Measurements from ENCODE around the gene GMDS. TPM values are rescaled to one million over a fixed set of nuclear protein-coding genes. Genes with fewer than 3 reads are reported as not detected.

Gene GMDS
- total RNA-seq, 1 experiment from 2014 or later: 7.9 TPM

GRCh38 chr6:1622220-1622850, 623.1 kb downstream of the GMDS start:
- Histone ChIP-seq H3K9me3 (replicated peaks) (no peaks in the 10 kb centered on the region), H3K27me3 (replicated peaks) (no peaks in the 10 kb centered on the region), H3K36me3 (peaks cover 38% of the 10 kb centered on the region), H3K4me3 (no peak overlapping the region), H3K4me1 (replicated peaks) (peaks cover 57% of the 10 kb centered on the region), H3K27ac (no peak overlapping the region)
- DNase-seq (ENCODE audit: low read depth in 1 of 2, low spot score in 2 of 2): peak in 1 of 2 experiments; percentile 47

- no peak for DNase-seq (ENCODE audit: low read depth in 1 of 2, low spot score in 2 of 2)
- H3K27me3 ChIP-seq (replicated peaks): no peaks in the 10 kb centered on the region
- peaks cover 48% of the 10 kb centered on the region for H3K4me1 ChIP-seq (replicated peaks)
- no peaks in the 10 kb centered on the region for H3K9me3 ChIP-seq (replicated peaks)
- no peak overlapping the region for H3K27ac ChIP-seq
- peaks cover 43% of the 10 kb centered on the region for H3K36me3 ChIP-seq
- no peak overlapping the region for H3K4me3 ChIP-seq
Observed at GRCh38 chr6:1621070-1621701, 624.2 kb downstream of the GMDS start.

GRCh38 chr6:1620504-1621069, 624.8 kb downstream of the GMDS start:
- peaks cover 47% of the 10 kb centered on the region for H3K36me3 ChIP-seq
- H3K4me1 ChIP-seq (replicated peaks): peaks cover 48% of the 10 kb centered on the region
- no peak for DNase-seq (ENCODE audit: low read depth in 1 of 2, low spot score in 2 of 2)
- H3K27me3 ChIP-seq (replicated peaks): no peaks in the 10 kb centered on the region
- no peaks in the 10 kb centered on the region for H3K9me3 ChIP-seq (replicated peaks)
- H3K27ac ChIP-seq: no peak overlapping the region
- H3K4me3 ChIP-seq: no peak overlapping the region

- H3K36me3 ChIP-seq: peaks cover 54% of the 10 kb centered on the region
- H3K27ac ChIP-seq: no peak overlapping the region
- no peak for DNase-seq (ENCODE audit: low read depth in 1 of 2, low spot score in 2 of 2)
- H3K27me3 ChIP-seq (replicated peaks): no peaks in the 10 kb centered on the region
- H3K9me3 ChIP-seq (replicated peaks): no peaks in the 10 kb centered on the region
- no peak overlapping the region for H3K4me3 ChIP-seq
- peaks cover 53% of the 10 kb centered on the region for H3K4me1 ChIP-seq (replicated peaks)
Observed at GRCh38 chr6:1619673-1620503, 625.5 kb downstream of the GMDS start.

GRCh38 chr6:1619098-1619672, 626.2 kb downstream of the GMDS start:
- H3K27ac ChIP-seq: no peak overlapping the region
- no peak for DNase-seq (ENCODE audit: low read depth in 1 of 2, low spot score in 2 of 2)
- peaks cover 61% of the 10 kb centered on the region for H3K36me3 ChIP-seq
- no peaks in the 10 kb centered on the region for H3K9me3 ChIP-seq (replicated peaks)
- no peaks in the 10 kb centered on the region for H3K27me3 ChIP-seq (replicated peaks)
- H3K4me1 ChIP-seq (replicated peaks): peaks cover 55% of the 10 kb centered on the region
- H3K4me3 ChIP-seq: no peak overlapping the region

GRCh38 chr6:1618311-1619097, 626.9 kb downstream of the GMDS start:
- no peak overlapping the region for H3K27ac ChIP-seq
- DNase-seq (ENCODE audit: low read depth in 1 of 2, low spot score in 2 of 2): no peak
- peaks cover 68% of the 10 kb centered on the region for H3K36me3 ChIP-seq
- no peaks in the 10 kb centered on the region for H3K27me3 ChIP-seq (replicated peaks)
- H3K4me1 ChIP-seq (replicated peaks): peaks cover 51% of the 10 kb centered on the region
- H3K4me3 ChIP-seq: no peak overlapping the region
- H3K9me3 ChIP-seq (replicated peaks): no peaks in the 10 kb centered on the region

GRCh38 chr6:1617466-1618310, 627.7 kb downstream of the GMDS start:
- no peak overlapping the region for H3K4me3 ChIP-seq

GRCh38 chr6:1616701-1617463, 628.5 kb downstream of the GMDS start:
- DNase-seq (ENCODE audit: low read depth in 1 of 2, low spot score in 2 of 2): no peak
- Histone ChIP-seq H3K9me3 (replicated peaks) (no peaks in the 10 kb centered on the region), H3K4me3 (no peak overlapping the region), H3K36me3 (peaks cover 73% of the 10 kb centered on the region), H3K4me1 (replicated peaks) (peaks cover 35% of the 10 kb centered on the region), H3K27ac (no peak overlapping the region), H3K27me3 (replicated peaks) (no peaks in the 10 kb centered on the region)

More at GRCh38 chr6:1617466-1618310, 627.7 kb downstream of the GMDS start:
- no peak for DNase-seq (ENCODE audit: low read depth in 1 of 2, low spot score in 2 of 2)
- Histone ChIP-seq H3K27me3 (replicated peaks) (no peaks in the 10 kb centered on the region), H3K4me1 (replicated peaks) (peaks cover 43% of the 10 kb centered on the region), H3K36me3 (peaks cover 69% of the 10 kb centered on the region), H3K9me3 (replicated peaks) (no peaks in the 10 kb centered on the region), H3K27ac (no peak overlapping the region)

- no peaks in the 10 kb centered on the region for H3K9me3 ChIP-seq (replicated peaks)
- H3K4me1 ChIP-seq (replicated peaks): peaks cover 34% of the 10 kb centered on the region
- H3K27me3 ChIP-seq (replicated peaks): no peaks in the 10 kb centered on the region
- H3K4me3 ChIP-seq: no peak overlapping the region
- H3K36me3 ChIP-seq: peaks cover 77% of the 10 kb centered on the region
- no peak overlapping the region for H3K27ac ChIP-seq
- DNase-seq (ENCODE audit: low read depth in 1 of 2, low spot score in 2 of 2): no peak
Observed at GRCh38 chr6:1615853-1616420, 629.5 kb downstream of the GMDS start.

GRCh38 chr6:1615151-1615852, 630.1 kb downstream of the GMDS start:
- peak in 1 of 2 experiments; percentile 51 for DNase-seq (ENCODE audit: low read depth in 1 of 2, low spot score in 2 of 2)
- Histone ChIP-seq H3K4me3 (peak overlapping the region; percentile 88), H3K27ac (no peak overlapping the region), H3K27me3 (replicated peaks) (no peaks in the 10 kb centered on the region), H3K9me3 (replicated peaks) (no peaks in the 10 kb centered on the region), H3K4me1 (replicated peaks) (peaks cover 34% of the 10 kb centered on the region), H3K36me3 (peaks cover 81% of the 10 kb centered on the region)

GRCh38 chr6:1614448-1615150, 630.8 kb downstream of the GMDS start:
- H3K4me1 ChIP-seq (replicated peaks): peaks cover 34% of the 10 kb centered on the region
- no peaks in the 10 kb centered on the region for H3K27me3 ChIP-seq (replicated peaks)
- DNase-seq (ENCODE audit: low read depth in 1 of 2, low spot score in 2 of 2): no peak
- H3K9me3 ChIP-seq (replicated peaks): no peaks in the 10 kb centered on the region
- H3K27ac ChIP-seq: peak overlapping the region; percentile 31
- peak overlapping the region; percentile 88 for H3K4me3 ChIP-seq
- peaks cover 76% of the 10 kb centered on the region for H3K36me3 ChIP-seq
